T-helper 2 cell treated with Interferon-gamma antibody and Interleukin-4, amounts not matched to agents 100 ng/mL and 5 ng/mL, for 36 hours (primary cell): Measurements from ENCODE around the gene CTXN2. TPM values are rescaled to one million over a fixed set of nuclear protein-coding genes. Genes with fewer than 3 reads are reported as not detected.

Experiments
- intact Hi-C: fragments of 100-400 bp; cut with micrococcal nuclease; formaldehyde crosslinking; loops from one replicate; pipeline ENCODE4 v1.15.1; 2023
- total RNA-seq: library from RNA; stranded (reverse); gene quantifications from 2 replicates; pipeline ENCODE4 v1.2.3, GENCODE V29; 2022

The CTXN2 gene
- total RNA-seq, result 0.05 TPM in 1 of 2 replicates, not detected in the other

DNA sequence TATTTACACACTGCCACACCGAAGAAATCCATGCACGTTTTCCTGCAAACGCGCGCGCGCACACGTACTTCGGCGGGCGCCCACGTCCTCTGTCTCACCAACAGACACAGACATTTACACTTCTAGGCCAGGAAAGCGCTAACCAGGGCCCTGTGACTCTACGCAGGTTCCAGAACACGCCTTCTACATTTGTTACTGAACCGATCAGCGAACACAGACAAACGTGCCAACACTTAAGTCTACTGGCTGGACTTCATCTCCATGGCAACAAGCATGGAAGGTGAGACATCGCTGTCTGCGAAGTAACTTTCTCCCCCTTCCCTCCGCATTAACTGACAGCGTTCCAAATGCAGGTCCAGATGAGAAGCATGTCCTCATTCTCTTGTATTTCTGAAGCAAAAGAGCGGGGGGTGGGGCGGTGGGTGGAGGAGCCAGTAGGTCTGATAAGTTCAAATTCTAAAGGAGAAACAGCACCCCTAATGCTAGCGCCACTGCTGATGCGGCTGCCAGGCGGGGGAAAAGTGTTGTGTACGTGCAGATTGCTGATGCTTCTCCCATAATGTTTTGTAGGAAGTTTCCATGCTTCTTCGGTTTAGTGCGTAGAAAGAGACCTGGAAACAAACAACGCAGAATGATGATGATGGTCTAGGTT is at the start of gene CTXN2:
Gene CTXN2, plus strand, starts transcription at position 92 of the 652 bp plus-strand sequence. CDS start 9,636 bp downstream, outside the sequence.
- intact Hi-C loops, result no loop called here

DNA sequence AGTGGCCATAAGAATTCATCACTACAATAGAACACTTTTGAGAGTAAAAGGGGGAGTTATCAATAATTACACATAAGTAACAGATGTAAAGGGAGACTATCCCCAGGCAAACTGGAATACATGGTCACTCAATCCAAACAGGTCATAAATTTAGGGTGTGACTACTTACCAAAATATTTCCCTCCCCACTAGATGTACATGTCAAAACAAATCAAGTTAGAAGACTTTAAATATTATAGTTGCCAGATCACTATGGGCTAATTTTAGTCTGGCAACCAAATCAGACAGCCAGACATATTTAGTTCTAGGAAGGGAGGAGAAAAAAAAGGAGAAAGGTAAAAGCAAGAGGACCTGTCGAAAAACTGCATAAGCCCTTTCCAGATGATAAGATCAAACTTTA is 47.6 kb upstream of the CTXN2 start:
- intact Hi-C loops, result no loop called here

DNA sequence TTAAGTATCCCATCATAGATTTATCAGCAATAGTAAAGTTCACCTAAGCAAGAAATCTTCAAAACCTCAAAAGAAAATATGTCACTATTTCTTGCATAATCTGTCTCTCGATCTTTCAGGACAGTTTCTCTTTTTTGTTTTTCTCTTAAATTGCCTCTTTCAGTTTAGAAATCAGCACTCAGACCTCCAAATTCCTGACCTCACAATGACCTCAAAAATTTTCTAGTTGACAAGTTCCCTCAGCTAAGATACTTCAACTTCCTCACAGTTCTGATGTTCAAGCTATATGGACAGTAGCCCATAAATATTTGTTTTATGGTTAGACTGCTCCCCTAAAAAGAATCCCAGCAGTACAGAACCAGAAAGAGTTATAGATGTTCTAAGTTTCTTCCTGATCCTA is 46.6 kb upstream of the CTXN2 start:
- intact Hi-C loops, result no loop called here

DNA sequence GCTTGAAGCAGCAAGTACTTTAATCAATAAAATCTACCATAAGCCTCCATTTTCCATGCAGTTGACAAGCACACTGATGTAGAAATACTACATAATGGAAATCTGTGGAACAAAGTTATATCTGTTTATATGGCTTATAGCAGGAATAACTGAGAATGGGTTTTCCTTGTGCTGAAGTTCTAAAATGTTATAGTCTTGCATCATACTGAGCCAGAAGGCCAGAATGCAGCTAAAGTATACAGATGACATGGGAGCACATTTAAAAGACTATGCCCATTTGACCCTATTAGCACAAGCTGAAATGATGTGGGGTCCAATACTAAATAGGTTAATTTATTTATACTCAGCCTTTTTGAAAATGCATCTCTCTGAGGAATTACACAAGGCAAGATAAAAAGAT is 45.5 kb upstream of the CTXN2 start:
- intact Hi-C loops, result no loop called here

DNA sequence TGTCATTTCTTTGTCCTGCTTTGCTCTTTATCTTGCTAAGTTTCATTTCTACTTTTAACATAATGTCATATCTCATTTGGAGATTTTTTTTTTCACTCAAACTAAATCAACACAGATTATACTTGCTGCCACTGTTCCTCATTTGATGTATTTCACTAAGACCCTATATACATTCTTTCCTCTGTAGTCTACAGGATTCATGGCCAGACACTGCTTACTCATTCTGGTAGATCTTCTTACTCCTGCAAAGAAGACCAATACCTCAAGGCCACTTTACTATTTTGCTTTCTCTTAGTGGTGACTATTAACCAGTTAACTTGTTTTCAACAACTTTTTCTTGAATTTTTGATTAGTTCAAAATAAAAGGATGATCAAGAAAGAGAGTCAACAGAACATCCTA is 44.1 kb upstream of the CTXN2 start:
- intact Hi-C loops, result no loop called here

DNA sequence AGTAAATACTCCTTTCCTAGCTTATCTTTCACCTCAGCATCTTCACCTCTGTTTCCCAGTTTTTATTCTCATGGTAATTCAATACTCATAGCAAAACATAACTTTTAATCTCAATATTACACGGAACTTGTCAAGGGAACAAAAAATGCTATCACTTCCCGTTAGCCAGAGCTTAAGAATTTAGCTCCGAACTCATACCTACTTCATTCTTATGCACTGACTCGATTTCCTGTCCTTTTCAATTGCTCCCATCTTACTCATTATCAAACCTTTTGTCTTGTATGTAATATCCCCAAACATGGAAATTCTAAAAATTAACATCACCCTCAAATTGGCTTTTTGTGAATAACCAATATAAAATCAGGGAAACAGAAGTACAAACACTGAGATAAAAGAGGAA is 41.6 kb upstream of the CTXN2 start:
- intact Hi-C loops, result no loop called here

DNA sequence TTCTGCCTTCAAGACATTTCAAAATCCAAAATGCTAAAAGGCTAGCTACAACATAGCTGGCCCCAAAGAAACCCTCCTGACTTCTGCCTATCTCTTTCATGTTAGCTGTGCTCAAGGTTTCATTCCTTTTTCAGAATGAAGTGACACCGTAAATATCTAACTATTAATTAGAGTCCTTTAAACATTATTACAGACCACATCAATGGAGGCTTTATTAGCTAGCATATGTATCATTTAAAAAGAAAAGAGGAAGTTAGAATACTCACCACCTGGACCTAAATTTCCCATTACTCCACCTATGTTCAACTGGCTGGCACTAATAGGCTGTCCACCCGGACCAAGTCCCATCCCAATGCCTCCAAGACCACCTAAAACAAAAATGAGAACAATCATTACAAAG is 37.9 kb upstream of the CTXN2 start:
- intact Hi-C loops, result no loop called here

DNA sequence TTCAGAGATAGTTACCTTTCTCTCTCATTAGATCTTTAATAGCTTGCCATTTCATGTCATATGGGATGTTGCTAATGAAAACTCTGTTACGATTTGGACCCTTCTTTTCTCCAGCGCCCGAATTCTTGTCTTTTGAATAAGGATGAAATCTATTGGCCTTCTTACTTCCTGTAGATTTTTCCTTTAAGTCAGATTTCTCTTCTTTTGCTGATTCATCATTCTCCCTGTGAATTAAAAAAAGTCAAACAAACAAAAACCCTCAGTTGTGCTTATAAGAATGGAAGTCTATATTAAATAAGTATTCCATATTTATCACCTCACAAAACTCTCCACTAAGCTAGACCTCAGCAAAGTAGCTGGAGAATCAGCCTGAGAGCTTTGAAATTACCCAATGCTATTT is 22.8 kb upstream of the CTXN2 start:
- intact Hi-C loops, result no loop called here

DNA sequence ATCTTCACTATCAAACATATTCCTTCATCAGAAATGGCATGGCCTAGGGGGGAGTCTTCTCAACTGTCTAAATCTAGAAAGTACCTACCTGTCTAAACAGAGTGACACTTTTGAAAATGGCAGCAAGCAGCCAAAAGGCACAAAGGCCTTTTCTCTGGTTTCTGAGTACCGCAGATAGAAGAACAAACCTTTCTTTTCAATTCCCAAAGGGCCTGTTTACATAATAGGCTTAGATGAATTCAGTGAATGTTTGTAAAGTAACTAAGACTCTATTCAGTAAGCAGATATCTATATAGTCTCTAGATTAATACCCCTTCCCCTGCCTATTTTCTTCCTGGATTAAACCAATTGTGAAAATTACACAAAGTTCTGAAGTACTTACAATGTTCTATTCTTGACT is 20.5 kb upstream of the CTXN2 start:
- intact Hi-C loops, result no loop called here

DNA sequence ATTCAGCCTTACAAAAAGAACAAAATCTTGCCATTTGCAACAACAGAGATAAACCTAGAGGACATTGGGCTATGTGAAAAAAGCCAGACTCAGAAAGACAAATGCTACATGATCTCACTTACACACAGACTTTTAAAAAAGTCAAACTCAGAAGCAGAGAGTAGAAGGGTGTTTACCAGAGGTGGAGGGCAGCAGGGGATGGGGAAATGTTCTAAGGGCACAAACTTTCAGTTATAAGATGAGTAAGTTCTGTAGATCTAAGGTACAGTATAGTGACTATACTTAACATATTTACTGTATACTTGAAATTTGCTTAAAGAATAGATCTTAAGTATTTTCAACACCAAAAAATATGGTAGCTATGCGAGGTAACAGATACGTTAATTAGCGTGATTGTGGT is 16.3 kb upstream of the CTXN2 start:
- intact Hi-C loops, result loop anchor here (5.0 kb wide), 1 partner anchor 1962 kb away; no protein-coding TSS in a partner anchor

DNA sequence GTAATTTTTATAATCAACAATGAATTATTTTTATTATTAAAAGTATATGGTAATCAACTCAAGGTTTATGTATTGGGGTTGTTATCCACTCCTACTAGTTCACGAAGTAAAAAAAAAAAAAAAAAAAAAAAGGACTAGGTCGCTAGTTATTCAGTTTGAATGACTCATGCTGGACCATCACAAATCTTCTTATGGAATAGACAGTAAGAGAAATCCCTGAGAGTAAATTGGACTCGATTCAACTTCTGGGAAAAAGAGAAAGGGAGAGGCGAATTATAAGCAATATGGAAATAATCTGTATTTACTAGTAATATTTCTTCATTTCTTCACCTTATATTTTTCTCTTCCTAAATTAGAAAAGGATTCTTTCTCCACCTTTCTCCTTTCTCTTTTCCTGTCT is 15.4 kb upstream of the CTXN2 start:
- intact Hi-C loops, result loop anchor here (5.0 kb wide), 1 partner anchor 1961 kb away; no protein-coding TSS in a partner anchor

DNA sequence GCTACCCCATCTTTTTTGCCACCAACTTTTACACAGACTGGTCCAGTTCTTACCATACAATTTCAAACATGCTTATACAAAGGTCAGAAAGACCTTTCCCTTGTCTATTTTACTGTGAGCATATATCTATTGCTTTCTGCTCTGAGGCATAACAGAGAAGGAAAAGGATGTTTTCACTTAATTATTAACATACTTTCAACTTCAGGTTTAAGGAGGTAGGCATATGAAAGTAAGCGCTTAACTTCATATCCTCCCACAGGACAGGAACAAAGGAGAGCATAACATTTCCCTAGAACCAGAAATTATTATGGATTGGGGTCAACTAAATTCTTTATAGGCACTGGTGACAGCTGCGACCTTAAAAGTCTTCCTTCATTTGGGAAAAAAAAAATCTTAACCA is 14.5 kb upstream of the CTXN2 start:
- intact Hi-C loops, result loop anchor here (1.0 to 5.0 kb wide), 2 partner anchors 154 to 1960 kb away; partner anchors contain the start of gene DUT

DNA sequence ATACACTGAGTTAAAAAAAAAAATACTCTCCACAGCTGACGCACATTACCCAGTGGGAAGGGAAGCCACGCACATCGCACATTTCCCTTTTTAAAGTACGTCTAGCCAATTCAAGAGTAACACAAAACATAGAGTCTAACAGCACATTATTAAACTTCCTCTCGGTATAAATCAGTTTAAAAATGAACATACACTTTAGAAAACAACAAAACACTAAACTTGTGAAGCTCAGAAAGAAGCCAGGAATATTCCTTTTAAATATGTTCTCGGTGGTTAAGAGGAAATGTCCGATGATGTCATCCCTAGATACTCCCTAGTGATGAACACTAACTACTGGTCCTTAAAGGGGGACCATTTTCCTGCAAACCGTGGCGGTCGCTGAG is 14.1 kb upstream of the CTXN2 start:
- intact Hi-C loops, result loop anchor here (1.0 to 5.0 kb wide), 2 partner anchors 154 to 1960 kb away; partner anchors contain the start of gene DUT

DNA sequence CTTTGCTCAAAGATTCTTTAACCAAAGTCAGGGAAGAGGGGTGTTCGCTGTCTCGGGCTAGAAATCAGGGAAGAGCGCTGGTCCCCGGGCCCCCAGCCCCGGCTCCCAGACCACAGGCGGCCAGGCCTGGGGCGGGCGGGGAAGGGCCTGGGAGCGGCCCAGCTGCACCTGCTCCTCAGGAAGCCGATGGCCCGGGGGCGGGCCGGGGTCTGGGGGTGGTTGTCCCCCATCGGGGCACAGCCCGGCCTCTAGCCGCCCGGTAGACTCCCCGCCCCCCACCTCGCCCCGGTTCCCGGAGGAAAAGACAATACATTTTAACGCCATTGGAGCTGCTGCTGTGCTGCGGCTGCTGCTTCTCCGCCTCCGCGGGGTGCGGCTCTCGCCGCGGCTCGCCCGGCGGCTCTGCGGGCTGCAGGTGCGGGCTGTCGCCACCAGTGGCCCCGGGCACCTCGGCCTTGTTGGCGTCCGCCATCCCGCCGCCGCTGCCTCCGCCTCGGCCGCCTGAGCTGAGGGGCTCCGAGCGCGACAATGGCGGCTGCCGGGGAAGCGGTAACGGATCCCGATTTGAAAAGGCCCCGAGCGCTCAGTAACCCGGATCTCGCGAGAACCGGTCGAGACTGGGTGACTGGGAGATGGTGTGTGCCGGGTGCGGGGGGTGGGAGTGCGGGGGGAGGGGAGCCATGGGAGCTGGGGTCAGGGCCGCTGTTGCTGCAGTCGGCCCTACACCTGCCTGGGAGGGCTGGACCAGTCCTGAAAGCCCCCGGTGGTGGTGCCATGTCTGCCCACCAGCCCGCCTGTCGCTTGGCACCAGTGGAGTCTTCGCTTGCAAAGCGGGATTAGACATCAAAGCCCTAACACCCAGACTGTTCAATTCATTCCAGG is 13.5 kb upstream of the CTXN2 start, which contains the start of gene MYEF2:
Gene MYEF2, minus strand, starts transcription at position 530 of the 882 bp plus-strand sequence. Its CDS starts 58 bp downstream, at position 472.
- intact Hi-C loops, result loop anchor here (1.0 to 5.0 kb wide), 2 partner anchors 153 to 1959 kb away; partner anchors contain the start of gene DUT

DNA sequence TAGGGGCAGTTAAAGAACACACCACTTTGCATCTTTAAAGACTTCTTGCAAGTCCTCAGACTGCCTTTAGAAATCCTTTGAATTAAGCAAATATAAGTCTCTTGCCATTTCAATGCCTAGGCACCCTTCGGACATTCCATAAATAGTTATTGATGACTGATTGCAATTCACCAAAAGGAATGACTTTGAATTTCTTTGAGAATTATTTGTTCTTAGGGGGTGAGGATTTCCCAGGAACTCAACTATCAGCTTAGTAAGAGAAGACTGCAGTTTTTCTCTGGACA is 12.9 kb upstream of the CTXN2 start:
- intact Hi-C loops, result loop anchor here (5.0 kb wide), 1 partner anchor 1959 kb away; no protein-coding TSS in a partner anchor

DNA sequence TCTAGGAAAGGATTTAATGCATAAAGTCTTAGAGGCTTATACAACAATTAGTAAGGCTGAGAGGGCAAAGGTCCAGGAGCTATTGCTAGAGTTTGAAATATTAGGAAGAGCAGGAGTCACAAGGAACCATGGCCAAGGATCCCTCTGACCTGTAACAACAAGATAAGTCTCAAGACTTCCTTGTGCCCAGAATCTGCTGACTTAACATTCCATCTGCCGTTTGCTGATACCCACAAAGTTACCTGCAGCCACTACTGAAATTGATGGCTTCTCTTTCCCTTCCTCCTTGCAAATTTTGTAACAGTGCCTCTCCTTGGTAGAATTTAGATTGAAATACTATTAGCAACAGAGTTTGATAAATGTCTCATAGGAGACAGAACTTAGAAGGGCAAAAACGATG is 8.7 kb upstream of the CTXN2 start:
- intact Hi-C loops, result no loop called here

DNA sequence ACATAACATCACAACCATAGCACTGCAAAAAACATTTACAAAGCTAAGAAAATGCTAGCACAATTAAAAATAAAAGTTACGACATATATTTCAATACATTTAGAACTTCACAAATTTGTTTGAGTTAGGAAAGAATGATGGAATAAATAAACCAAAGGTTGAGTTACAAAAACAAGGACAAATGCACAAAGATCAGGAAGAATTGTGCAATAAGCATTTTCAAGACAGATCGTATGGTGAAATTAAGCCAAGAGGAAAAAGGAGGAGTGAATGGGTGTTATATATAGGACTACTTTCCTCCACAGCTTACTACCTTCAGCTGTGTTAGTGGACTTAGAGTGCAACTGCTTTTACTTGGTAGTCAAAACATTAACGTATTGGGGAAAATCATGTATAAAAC is 5.9 kb upstream of the CTXN2 start:
- intact Hi-C loops, result no loop called here

DNA sequence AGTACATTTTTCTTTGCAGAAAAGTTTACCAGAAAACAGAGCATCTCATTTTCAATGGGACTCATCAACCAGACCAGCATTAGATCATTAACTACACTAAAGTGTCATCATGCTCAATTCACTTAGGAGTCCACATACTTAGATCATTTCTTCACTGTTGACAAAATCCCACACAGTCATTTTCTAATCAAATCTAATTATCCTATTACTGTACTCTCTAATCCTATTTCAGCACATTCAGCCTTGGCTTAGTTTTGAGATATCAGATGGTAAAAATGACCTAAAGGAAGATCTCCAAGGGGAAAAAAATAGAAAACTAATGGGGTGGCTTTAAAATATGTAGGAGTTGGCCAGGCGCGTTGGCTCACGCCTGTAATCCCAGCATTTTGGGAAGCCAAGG is 5.2 kb upstream of the CTXN2 start:
- intact Hi-C loops, result no loop called here

DNA sequence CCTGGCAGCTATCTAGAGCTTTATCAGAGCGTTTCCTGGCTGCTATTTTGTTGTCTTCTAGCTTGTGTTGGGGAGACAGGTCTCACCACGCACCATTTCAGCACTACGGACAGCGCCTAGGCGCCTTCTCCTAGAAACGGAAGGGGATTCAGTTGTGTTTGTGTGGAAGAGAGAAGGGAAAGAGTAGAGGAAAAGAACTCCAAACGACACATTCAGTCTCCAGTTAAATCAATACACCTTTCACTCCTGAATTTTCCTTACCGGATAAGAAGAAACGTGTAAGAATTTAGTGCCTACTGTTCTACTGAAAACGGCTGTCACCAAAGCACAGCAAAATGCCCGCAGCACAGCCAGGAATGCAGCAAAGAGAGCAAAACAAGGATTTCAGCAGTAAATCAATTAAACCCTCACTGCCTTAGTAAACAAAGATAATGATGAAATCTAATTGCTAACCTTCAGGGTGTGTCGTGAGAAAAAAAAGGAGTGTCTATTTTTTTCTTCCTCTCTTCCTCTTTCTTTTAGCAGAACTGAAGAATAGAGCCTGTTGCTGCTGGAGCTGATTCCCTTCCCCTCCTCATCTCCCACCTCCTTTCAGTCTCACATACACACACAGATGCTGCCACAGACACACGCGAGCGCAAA is 412 bp upstream of the CTXN2 start:
- intact Hi-C loops, result no loop called here

DNA sequence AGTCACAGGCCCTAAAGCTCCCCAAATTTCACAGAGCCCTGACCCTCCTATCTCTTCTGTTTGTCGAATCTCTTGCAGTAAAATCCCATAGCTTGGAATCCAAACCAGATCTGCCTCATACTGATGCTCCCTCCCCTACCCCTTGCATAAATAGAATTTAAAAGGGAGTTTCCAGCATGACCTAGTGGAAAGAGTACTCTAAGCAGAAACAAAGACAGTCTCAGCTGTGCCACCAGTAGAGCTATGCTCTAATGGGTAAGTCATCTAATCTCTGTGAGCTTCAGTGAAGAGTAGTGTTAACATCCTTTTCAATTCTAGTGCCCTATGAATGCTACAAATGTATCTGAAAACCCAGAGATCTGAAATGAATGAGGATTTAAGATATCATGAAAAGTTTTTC is 10.6 kb downstream of the CTXN2 start:
- intact Hi-C loops, result no loop called here

DNA sequence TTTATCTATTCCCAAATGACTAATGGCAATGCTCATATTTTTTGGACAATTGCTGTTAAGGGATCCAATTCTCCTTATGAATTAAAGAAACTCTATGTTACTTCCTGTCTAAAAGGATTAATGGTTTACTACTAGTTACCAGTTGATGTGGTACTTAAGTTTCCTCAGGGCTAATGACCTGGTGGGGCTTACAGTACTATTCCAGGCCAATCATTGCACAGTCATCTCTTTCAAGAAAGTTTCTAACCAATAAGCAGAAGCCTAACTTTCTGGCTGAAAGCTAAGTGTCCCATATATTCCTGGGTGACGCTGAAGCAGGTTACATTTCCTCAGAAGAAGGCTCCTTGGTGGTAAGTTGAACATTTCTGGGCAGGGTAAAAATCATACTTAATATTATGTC is 14.5 kb downstream of the CTXN2 start, which contains the start of gene SLC12A1:
Gene SLC12A1, plus strand, starts transcription at position 322 of the 400 bp plus-strand sequence. CDS start 1,418 bp downstream, outside the sequence.
- intact Hi-C loops, result no loop called here

DNA sequence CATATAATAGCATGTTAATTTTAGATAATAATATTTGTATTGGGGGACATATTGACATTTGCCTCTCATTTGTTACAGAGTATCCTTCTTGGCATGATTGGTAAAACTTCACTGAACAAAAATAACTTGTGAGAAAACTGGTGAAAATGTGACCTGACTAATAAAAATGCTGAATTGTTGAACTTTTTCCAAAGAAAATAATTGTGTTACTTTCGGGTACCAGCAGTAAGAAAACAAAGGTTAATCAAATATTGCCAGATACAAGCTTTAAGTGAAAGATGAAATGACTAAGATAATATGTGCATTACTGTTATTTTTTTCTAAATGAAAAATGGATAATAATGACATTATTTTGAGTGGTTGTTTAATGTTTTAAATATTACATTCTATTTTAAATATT is 29.8 kb downstream of the CTXN2 start:
- intact Hi-C loops, result no loop called here
